Measurements from ENCODE around the gene AGRP.
"Not testable (repeated sequence)": the region's sequence is repeated elsewhere in the genome, so short reads cannot be mapped to it uniquely, and the experiment has no call there.

The AGRP gene

GRCh38 chr16:67504031-67505021, 21.0 kb upstream of the AGRP start:
- DNase-seq: peak in 1 of 2 donors; percentile 12

- DNase-seq: no peak
These were observed 15.8 kb upstream of the AGRP start for GRCh38 chr16:67499106-67499505.

- no peak for DNase-seq
These were observed 7.2 kb upstream of the AGRP start for GRCh38 chr16:67490335-67491096.

GRCh38 chr16:67489401-67490083, 6.2 kb upstream of the AGRP start:
- DNase-seq: no peak

GRCh38 chr16:67487561-67487960, 4.2 kb upstream of the AGRP start:
- DNase-seq: not testable (repeated sequence)

- DNase-seq: no peak
These were observed 3.5 kb upstream of the AGRP start for GRCh38 chr16:67486805-67487204.

GRCh38 chr16:67483731-67484525, 581 bp upstream of the AGRP start:
- no peak for DNase-seq

GRCh38 chr16:67482233-67482924, 968 bp downstream of the AGRP start:
- DNase-seq: peak in 1 of 2 donors; percentile 3

- peak; percentile 43 to 47 for DNase-seq
These were observed 1.6 kb downstream of the AGRP start for GRCh38 chr16:67481561-67482232.

GRCh38 chr16:67480833-67481560, 2.4 kb downstream of the AGRP start, which contains the start of gene ATP6V0D1:
Gene ATP6V0D1 (minus strand): TSS chr16:67481157. CDS start chr16:67481086, 71 bp downstream.
- peak; percentile 99 for DNase-seq

- DNase-seq: no peak
These were observed 5.3 kb downstream of the AGRP start for GRCh38 chr16:67477960-67478554.

GRCh38 chr16:67474551-67475455, 8.5 kb downstream of the AGRP start:
- no peak for DNase-seq

- DNase-seq: no peak
These were observed 11.5 kb downstream of the AGRP start for GRCh38 chr16:67471758-67472384.

- no peak for DNase-seq
These were observed 13.0 kb downstream of the AGRP start for GRCh38 chr16:67470359-67470758.

GRCh38 chr16:67468731-67469130, 14.6 kb downstream of the AGRP start:
- no peak for DNase-seq

- no peak for DNase-seq
These were observed 16.8 kb downstream of the AGRP start for GRCh38 chr16:67466581-67466980.

GRCh38 chr16:67464565-67464964, 18.8 kb downstream of the AGRP start:
- no peak for DNase-seq

GRCh38 chr16:67463691-67464090, 19.7 kb downstream of the AGRP start:
- no peak for DNase-seq
